ENCODE data around the gene CRYL1. TPM values are rescaled to one million over a fixed set of nuclear protein-coding genes. Genes with fewer than 3 reads are reported as not detected.

Gene CRYL1
- polyA plus RNA-seq, 1 of the 3 experiments (the other 2 are of a cell fraction), result 34.8 TPM

DNA sequence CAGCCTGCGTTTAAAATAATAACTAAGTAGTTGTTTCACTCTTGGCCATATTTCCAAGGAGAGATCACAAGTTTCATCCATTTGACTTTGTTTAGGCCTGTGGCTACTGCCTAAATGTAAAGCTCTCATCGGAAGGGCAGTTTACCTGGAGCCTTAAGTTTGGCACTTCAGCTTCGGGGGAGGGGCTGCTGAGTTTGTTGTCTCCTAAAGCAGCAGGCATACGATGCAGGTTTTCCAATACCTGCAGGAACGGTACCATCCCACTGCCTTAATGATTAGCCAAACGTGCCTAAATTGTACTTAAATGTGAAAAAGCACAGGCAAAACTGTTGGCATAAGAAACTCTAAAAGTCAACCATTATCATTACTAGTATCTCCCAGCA lies 63.1 kb downstream of the CRYL1 start:
- no peaks in the 10 kb centered on the region for H3K9me2 ChIP-seq
- H3K4me3 ChIP-seq (ENCODE audit: low read depth in 2 of 2, low read length in 1 of 2), result no peak overlapping the region
- ChIA-PET POLR2A (no interaction called here), CTCF (no interaction called here)
- no peak overlapping the region for H3K4me2 ChIP-seq
- H3K79me2 ChIP-seq (ENCODE audit: insufficient read depth), result no peaks in the 10 kb centered on the region
- no peak for DNase-seq
- H3K9ac ChIP-seq, result no peak overlapping the region
- H3K4me1 ChIP-seq (ENCODE audit: control insufficient read depth in 1 of 2, insufficient read depth in 2 of 2, low read depth in 1 of 2, low read length in 1 of 2), result peaks cover 0 to 6% of the 10 kb centered on the region in 2 experiments; a peak in 1 of 4 replicates
- H3K9me3 ChIP-seq, result no peaks in the 10 kb centered on the region
- no peak overlapping the region for H3K27ac ChIP-seq (ENCODE audit: low read depth in 2 of 2, low read length in 1 of 2)
- H3K36me3 ChIP-seq (replicated peaks in 1 of 2; ENCODE audit: control insufficient read depth in 1 of 2, insufficient read depth in 2 of 2, low read length in 1 of 2), result no peaks in the 10 kb centered on the region
- H4K20me1 ChIP-seq (ENCODE audit: insufficient read depth), result no peaks in the 10 kb centered on the region
- TF ChIP-seq SMC3 (IDR thresholded peaks at IDR 0.05; ENCODE audit: low read depth, low read length), result no peak
- no peak for TF ChIP-seq SIN3A (IDR thresholded peaks at IDR 0.05; ENCODE audit: borderline replicate concordance, low read depth, low read length)
- no peak for TF ChIP-seq TEAD4 (IDR thresholded peaks at IDR 0.05; ENCODE audit: borderline replicate concordance, insufficient read depth)
- no peak for TF ChIP-seq MEF2A (IDR thresholded peaks at IDR 0.05; ENCODE audit: borderline replicate concordance, low read depth)
- no peak for TF ChIP-seq RXRA (IDR thresholded peaks at IDR 0.05; ENCODE audit: borderline replicate concordance, low read depth)
- TF ChIP-seq MXI1 (IDR thresholded peaks at IDR 0.05; ENCODE audit: low read depth, low read length), result no peak
- no peaks in the 10 kb centered on the region for H3F3A ChIP-seq (replicated peaks; ENCODE audit: insufficient read depth)
- no peaks in the 10 kb centered on the region for H3K27me3 ChIP-seq (ENCODE audit: insufficient read depth)
- H2AFZ ChIP-seq (ENCODE audit: low read depth), result no peak overlapping the region
- WGBS (ENCODE audit: low lambda C conversion rate), result 80% methylated on average over 6 of the region's 6 CpGs

DNA sequence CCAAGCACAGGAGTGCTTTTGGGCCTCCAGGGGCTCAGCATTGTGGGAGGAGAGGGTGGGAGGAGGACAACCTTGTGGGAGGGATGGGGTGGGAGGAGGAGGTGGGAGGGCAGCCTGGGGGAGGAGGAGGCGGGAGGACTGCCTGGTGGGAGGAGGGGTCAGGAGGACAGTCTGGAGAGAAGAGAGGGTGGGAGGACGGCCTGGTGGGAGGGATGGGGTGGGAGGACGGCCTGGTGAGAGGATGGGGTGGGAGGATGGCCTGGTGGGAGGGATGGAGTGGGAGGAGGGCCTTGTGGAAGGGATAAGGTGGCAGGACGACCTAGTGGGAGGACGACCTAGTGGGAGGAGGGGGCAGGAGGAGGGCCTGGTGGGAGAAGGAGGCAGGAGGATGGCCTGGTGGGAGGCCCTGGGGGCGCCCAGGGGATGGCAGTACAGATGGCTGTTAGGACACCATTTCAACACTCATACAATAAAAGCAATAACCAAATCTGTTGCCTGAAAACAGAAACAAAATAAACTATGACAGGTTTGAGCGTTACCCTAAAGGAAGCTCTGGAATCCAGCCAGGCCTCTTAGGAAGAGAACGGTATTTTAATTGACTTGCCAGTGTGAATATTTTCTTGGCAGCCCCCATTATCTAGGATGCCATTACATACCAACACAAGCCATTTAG lies 63.7 kb downstream of the CRYL1 start:
- Histone ChIP-seq H3K27ac (ENCODE audit: low read depth in 2 of 2, low read length in 1 of 2) (no peak overlapping the region), H3K36me3 (replicated peaks in 1 of 2; ENCODE audit: control insufficient read depth in 1 of 2, insufficient read depth in 2 of 2, low read length in 1 of 2) (no peaks in the 10 kb centered on the region), H3K9ac (no peak overlapping the region), H3K9me2 (no peaks in the 10 kb centered on the region), H3K9me3 (no peaks in the 10 kb centered on the region), H4K20me1 (ENCODE audit: insufficient read depth) (no peaks in the 10 kb centered on the region), H3K27me3 (ENCODE audit: insufficient read depth) (no peaks in the 10 kb centered on the region), H3F3A (replicated peaks; ENCODE audit: insufficient read depth) (no peaks in the 10 kb centered on the region), H3K79me2 (ENCODE audit: insufficient read depth) (no peaks in the 10 kb centered on the region), H2AFZ (ENCODE audit: low read depth) (no peak overlapping the region), H3K4me3 (ENCODE audit: low read depth in 2 of 2, low read length in 1 of 2) (no peak overlapping the region), H3K4me2 (no peak overlapping the region), H3K4me1 (ENCODE audit: control insufficient read depth in 1 of 2, insufficient read depth in 2 of 2, low read depth in 1 of 2, low read length in 1 of 2) (peaks cover 0 to 6% of the 10 kb centered on the region in 2 experiments; a peak in 1 of 4 replicates)
- no peak for DNase-seq
- TF ChIP-seq NRF1 (IDR thresholded peaks at IDR 0.05; ENCODE audit: low read depth, low read length), result no peak
- no peak for TF ChIP-seq MXI1 (IDR thresholded peaks at IDR 0.05; ENCODE audit: low read depth, low read length)
- no peak for TF ChIP-seq TAF1 (IDR thresholded peaks at IDR 0.05; ENCODE audit: borderline replicate concordance, low read depth, low read length)
- TF ChIP-seq, protein P1, sequence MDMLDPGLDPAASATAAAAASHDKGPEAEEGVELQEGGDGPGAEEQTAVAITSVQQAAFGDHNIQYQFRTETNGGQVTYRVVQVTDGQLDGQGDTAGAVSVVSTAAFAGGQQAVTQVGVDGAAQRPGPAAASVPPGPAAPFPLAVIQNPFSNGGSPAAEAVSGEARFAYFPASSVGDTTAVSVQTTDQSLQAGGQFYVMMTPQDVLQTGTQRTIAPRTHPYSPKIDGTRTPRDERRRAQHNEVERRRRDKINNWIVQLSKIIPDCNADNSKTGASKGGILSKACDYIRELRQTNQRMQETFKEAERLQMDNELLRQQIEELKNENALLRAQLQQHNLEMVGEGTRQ (IDR thresholded peaks at IDR 0.05; ENCODE audit: borderline replicate concordance, low read depth, low read length), result no peak
- TF ChIP-seq RAD21 (IDR thresholded peaks at IDR 0.05; ENCODE audit: low read length), result no peak
- CTCF ChIA-PET, result no interaction called here
- 60% methylated on average over 8 of the region's 8 CpGs for WGBS (ENCODE audit: low lambda C conversion rate)
- POLR2A ChIA-PET, result no interaction called here

DNA sequence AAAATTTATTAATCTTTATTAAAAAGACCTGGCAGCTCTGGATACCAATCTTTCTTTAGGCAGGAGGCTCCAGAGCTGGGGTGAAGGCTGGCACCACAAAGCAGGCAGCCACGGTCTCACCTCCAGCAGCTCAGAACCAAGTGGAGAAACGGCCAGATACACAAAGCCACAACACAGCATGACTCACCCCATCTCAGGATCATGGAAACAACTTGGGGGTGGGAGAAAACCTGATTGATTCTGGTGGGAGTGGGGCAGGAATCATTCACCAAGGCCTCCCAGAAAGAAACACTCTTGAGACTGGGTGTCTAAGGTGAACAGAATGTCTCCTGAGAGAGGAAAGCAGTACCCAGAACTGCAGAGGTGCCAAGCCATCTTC lies 64.2 kb downstream of the CRYL1 start:
- no peaks in the 10 kb centered on the region for H4K20me1 ChIP-seq (ENCODE audit: insufficient read depth)

More for the DNA sequence above, 64.2 kb downstream of the CRYL1 start:
- no peak for TF ChIP-seq MEF2A (IDR thresholded peaks at IDR 0.05; ENCODE audit: borderline replicate concordance, low read depth)
- peak; percentile 36 for TF ChIP-seq FOSL2 (IDR thresholded peaks at IDR 0.05; ENCODE audit: borderline replicate concordance, low read depth)
- H3K4me3 ChIP-seq (ENCODE audit: low read depth in 2 of 2, low read length in 1 of 2), result no peak overlapping the region
- peak overlapping the region; percentile 60; the same call in 1 of the 2 replicates for H2AFZ ChIP-seq (ENCODE audit: low read depth)
- H3K27ac ChIP-seq (ENCODE audit: low read depth in 2 of 2, low read length in 1 of 2), result no peak overlapping the region
- H3K36me3 ChIP-seq (replicated peaks in 1 of 2; ENCODE audit: control insufficient read depth in 1 of 2, insufficient read depth in 2 of 2, low read length in 1 of 2), result no peaks in the 10 kb centered on the region
- WGBS (ENCODE audit: low lambda C conversion rate), result 44% methylated on average over 2 of the region's 2 CpGs
- ChIA-PET CTCF (no interaction called here), POLR2A (no interaction called here)
- H3F3A ChIP-seq (replicated peaks; ENCODE audit: insufficient read depth), result no peaks in the 10 kb centered on the region
- H3K9me3 ChIP-seq, result no peaks in the 10 kb centered on the region
- peaks cover 0 to 6% of the 10 kb centered on the region in 2 experiments; a peak in 1 of 4 replicates for H3K4me1 ChIP-seq (ENCODE audit: control insufficient read depth in 1 of 2, insufficient read depth in 2 of 2, low read depth in 1 of 2, low read length in 1 of 2)
- no peak overlapping the region for H3K4me2 ChIP-seq
- DNase-seq, result no peak
- H3K79me2 ChIP-seq (ENCODE audit: insufficient read depth), result no peaks in the 10 kb centered on the region
- no peaks in the 10 kb centered on the region for H3K27me3 ChIP-seq (ENCODE audit: insufficient read depth)
- H3K9ac ChIP-seq, result no peak overlapping the region
- H3K9me2 ChIP-seq, result no peaks in the 10 kb centered on the region

Measured in SK-N-SH (cell line).